ENCODE measurements around the gene ERGIC1. TPM values are rescaled to one million over a fixed set of nuclear protein-coding genes. Genes with fewer than 3 reads are reported as not detected.

Gene ERGIC1
- total RNA-seq, 1 experiment from 2014 or later, result 77.0 TPM

- Histone ChIP-seq H2AK5ac (ENCODE audit: insufficient read length, low read length) (no peak overlapping the region), H2BK20ac (ENCODE audit: low read depth, low read length, poor library complexity, severe bottlenecking) (no peak overlapping the region), H3K79me2 (ENCODE audit: insufficient read depth, low read length) (peaks cover 8% of the 10 kb centered on the region; the same call in 1 of the 2 replicates), H3K4me1 (ENCODE audit: insufficient read depth, low read length) (no peaks in the 10 kb centered on the region), H3K18ac (ENCODE audit: insufficient read length, low read depth, low read length) (no peak overlapping the region), H3K27ac (ENCODE audit: insufficient read length, low read depth, low read length) (no peak overlapping the region), H3K14ac (ENCODE audit: insufficient read depth, low read length) (no peak overlapping the region), H4K91ac (ENCODE audit: insufficient read length, low read depth, low read length) (no peak overlapping the region), H3K23me2 (ENCODE audit: insufficient read length, low read depth, low read length, poor library complexity, severe bottlenecking) (peaks cover 9% of the 10 kb centered on the region), H3K9me3 (ENCODE audit: control insufficient read depth, low read depth, low read length) (no peaks in the 10 kb centered on the region), H4K20me1 (ENCODE audit: control insufficient read depth, insufficient read depth, insufficient read length) (no peaks in the 10 kb centered on the region), H4K8ac (replicated peaks; ENCODE audit: insufficient read length, low read depth, low read length) (no peak overlapping the region), H4K5ac (ENCODE audit: insufficient read length, low read depth, low read length) (no peak overlapping the region), H3K9ac (ENCODE audit: extremely low read depth, insufficient read length, low read length) (no peak overlapping the region), H3T11ph (ENCODE audit: low read length) (no peak overlapping the region), H2BK12ac (ENCODE audit: insufficient read length, low read depth, low read length) (no peak overlapping the region), H3K27me3 (ENCODE audit: insufficient read depth, low read length) (no peaks in the 10 kb centered on the region), H2AFZ (ENCODE audit: low read length) (no peak overlapping the region), H3K4ac (ENCODE audit: low read depth, low read length) (no peak overlapping the region), H3K23ac (ENCODE audit: insufficient read length, low read depth, low read length) (no peak overlapping the region), H2BK120ac (ENCODE audit: low read depth, low read length, poor library complexity, severe bottlenecking) (no peak overlapping the region), H2BK15ac (ENCODE audit: low read depth, low read length) (no peak overlapping the region), H3K79me1 (ENCODE audit: insufficient read depth, low read depth, low read length, poor library complexity, severe bottlenecking) (peaks cover 8% of the 10 kb centered on the region), H2BK5ac (ENCODE audit: insufficient read length, low read length) (no peak overlapping the region), H3K56ac (ENCODE audit: insufficient read length, low read depth, low read length) (no peak overlapping the region), H3K4me2 (ENCODE audit: insufficient read depth, insufficient read length, low read length) (no peak overlapping the region)
- H3K9me3 Mint-ChIP-seq, result no peaks in the 10 kb centered on the region
- TF ChIP-seq CTCF (conservative IDR thresholded peaks at IDR 0.05), result no peak
- no peak for DNase-seq
- H3K36me3 Mint-ChIP-seq (ENCODE audit: insufficient read depth in 1 of 3, low read depth in 3 of 3), result peaks cover 9 to 29% (median 24%) of the 10 kb centered on the region in 3 experiments; a peak in 6 of 7 replicates
- peaks cover 9% of the 10 kb centered on the region in 2 experiments for H3K4me1 Mint-ChIP-seq
- no peaks in the 10 kb centered on the region for H3K27me3 Mint-ChIP-seq (ENCODE audit: low read depth)
- no peak overlapping the region for H3K27ac Mint-ChIP-seq
- WGBS (ENCODE audit: extremely low coverage, insufficient read length, low lambda C conversion rate), result no CpG with 5 or more reads among the region's 3 CpGs
- no peak overlapping the region for H3K4me3 Mint-ChIP-seq
Measured at GRCh38 chr5:172988276-172988675, 154.2 kb downstream of the ERGIC1 start.

Data from H9 (cell line).